ENCODE measurements around the gene ADARB1. TPM values are rescaled to one million over a fixed set of nuclear protein-coding genes. Genes with fewer than 3 reads are reported as not detected.

The ADARB1 gene
- polyA plus RNA-seq, 1 of the 3 experiments (the other 2 are of a cell fraction): 7.8 TPM

GRCh38 chr21:45236481-45236880 lies 162.1 kb downstream of the ADARB1 start:
- no peak for DNase-seq
- CTCF ChIA-PET: interaction anchor here (1.1 to 2.3 kb wide), 4 partner anchors 11 to 99 kb away, joined by 3 to 10 read pairs (median 8); no protein-coding TSS in a partner anchor

DNA sequence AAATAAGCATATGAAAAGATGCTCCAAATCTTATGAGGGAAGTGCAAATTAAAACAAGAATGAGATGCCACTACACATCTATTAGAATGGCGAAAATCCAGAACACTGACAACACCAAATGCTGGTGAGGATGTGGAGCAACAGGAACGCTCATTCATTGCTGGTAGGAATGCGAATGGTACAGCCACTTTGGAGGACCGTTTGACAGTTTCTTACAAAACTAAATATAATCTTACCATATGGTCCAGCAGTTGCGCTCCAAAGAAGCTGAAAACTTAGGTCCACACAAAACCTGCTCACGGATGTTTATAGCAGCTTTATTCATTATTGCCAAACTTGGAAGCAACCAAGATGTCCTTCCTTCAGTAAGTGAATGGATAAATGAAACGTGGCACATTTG lies 163.0 kb downstream of the ADARB1 start:
- WGBS (ENCODE audit: low lambda C conversion rate): 59% methylated on average over 7 of the region's 7 CpGs
- Histone ChIP-seq H3K27me3 (ENCODE audit: insufficient read depth) (no peaks in the 10 kb centered on the region; the same call in 1 of the 2 replicates), H2AFZ (ENCODE audit: low read depth) (no peak overlapping the region), H3K4me2 (no peak overlapping the region), H3K4me1 (ENCODE audit: control insufficient read depth in 1 of 2, insufficient read depth in 2 of 2, low read depth in 1 of 2, low read length in 1 of 2) (peaks cover 0 to 8% of the 10 kb centered on the region in 2 experiments; a peak in 1 of 4 replicates), H3K9me3 (peaks cover 5% of the 10 kb centered on the region; the same call in 1 of the 2 replicates), H3K4me3 (ENCODE audit: low read depth in 2 of 2, low read length in 1 of 2) (no peak overlapping the region), H3K9ac (no peak overlapping the region), H3K27ac (ENCODE audit: low read depth in 2 of 2, low read length in 1 of 2) (no peak overlapping the region), H3K36me3 (replicated peaks in 1 of 2; ENCODE audit: control insufficient read depth in 1 of 2, insufficient read depth in 2 of 2, low read length in 1 of 2) (no peaks in the 10 kb centered on the region), H3K9me2 (no peaks in the 10 kb centered on the region), H3K79me2 (ENCODE audit: insufficient read depth) (no peaks in the 10 kb centered on the region), H4K20me1 (ENCODE audit: insufficient read depth) (no peaks in the 10 kb centered on the region), H3F3A (replicated peaks; ENCODE audit: insufficient read depth) (no peaks in the 10 kb centered on the region)
- TF ChIP-seq USF2 (IDR thresholded peaks at IDR 0.05; ENCODE audit: borderline replicate concordance, low read depth, low read length): no peak
- TF ChIP-seq PBX3 (IDR thresholded peaks at IDR 0.05): no peak
- TF ChIP-seq GABPA (IDR thresholded peaks at IDR 0.05; ENCODE audit: low read depth): no peak
- TF ChIP-seq ELF1 (IDR thresholded peaks at IDR 0.05): no peak
- TF ChIP-seq, protein P1, sequence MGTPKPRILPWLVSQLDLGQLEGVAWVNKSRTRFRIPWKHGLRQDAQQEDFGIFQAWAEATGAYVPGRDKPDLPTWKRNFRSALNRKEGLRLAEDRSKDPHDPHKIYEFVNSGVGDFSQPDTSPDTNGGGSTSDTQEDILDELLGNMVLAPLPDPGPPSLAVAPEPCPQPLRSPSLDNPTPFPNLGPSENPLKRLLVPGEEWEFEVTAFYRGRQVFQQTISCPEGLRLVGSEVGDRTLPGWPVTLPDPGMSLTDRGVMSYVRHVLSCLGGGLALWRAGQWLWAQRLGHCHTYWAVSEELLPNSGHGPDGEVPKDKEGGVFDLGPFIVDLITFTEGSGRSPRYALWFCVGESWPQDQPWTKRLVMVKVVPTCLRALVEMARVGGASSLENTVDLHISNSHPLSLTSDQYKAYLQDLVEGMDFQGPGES (IDR thresholded peaks at IDR 0.05; ENCODE audit: low read depth, low read length): no peak
- no peak for TF ChIP-seq FOXM1 (IDR thresholded peaks at IDR 0.05; ENCODE audit: low read depth)
- no peak for TF ChIP-seq EZH2phosphoT487 (IDR thresholded peaks at IDR 0.05; ENCODE audit: borderline replicate concordance, low read depth)
- TF ChIP-seq SIN3A (IDR thresholded peaks at IDR 0.05; ENCODE audit: borderline replicate concordance, low read depth, low read length): no peak
- no peak for TF ChIP-seq TEAD4 (IDR thresholded peaks at IDR 0.05; ENCODE audit: borderline replicate concordance, insufficient read depth)
- TF ChIP-seq YY1 (IDR thresholded peaks at IDR 0.05; ENCODE audit: low read depth): no peak
- DNase-seq: no peak
- ChIA-PET POLR2A (no interaction called here), CTCF (interaction anchor here (1.1 to 2.3 kb wide), 4 partner anchors 12 to 100 kb away, joined by 3 to 10 read pairs (median 8); no protein-coding TSS in a partner anchor)

More at GRCh38 chr21:45236481-45236880, 162.1 kb downstream of the ADARB1 start:
- Histone ChIP-seq H2AFZ (ENCODE audit: low read depth) (no peak overlapping the region), H3F3A (replicated peaks; ENCODE audit: insufficient read depth) (no peaks in the 10 kb centered on the region), H3K79me2 (ENCODE audit: insufficient read depth) (no peaks in the 10 kb centered on the region), H3K36me3 (replicated peaks in 1 of 2; ENCODE audit: control insufficient read depth in 1 of 2, insufficient read depth in 2 of 2, low read length in 1 of 2) (no peaks in the 10 kb centered on the region), H3K27ac (ENCODE audit: low read depth in 2 of 2, low read length in 1 of 2) (no peak overlapping the region), H3K27me3 (ENCODE audit: insufficient read depth) (no peaks in the 10 kb centered on the region; the same call in 1 of the 2 replicates), H3K9ac (no peak overlapping the region), H3K4me2 (no peak overlapping the region), H3K4me3 (ENCODE audit: low read depth in 2 of 2, low read length in 1 of 2) (no peak overlapping the region), H3K4me1 (ENCODE audit: control insufficient read depth in 1 of 2, insufficient read depth in 2 of 2, low read depth in 1 of 2, low read length in 1 of 2) (peaks cover 0 to 8% of the 10 kb centered on the region in 2 experiments; a peak in 1 of 4 replicates), H3K9me2 (no peaks in the 10 kb centered on the region), H3K9me3 (peaks cover under 1% of the 10 kb centered on the region; the same call in 1 of the 2 replicates), H4K20me1 (ENCODE audit: insufficient read depth) (no peaks in the 10 kb centered on the region)
- TF ChIP-seq, protein P1 (IDR thresholded peaks at IDR 0.05; ENCODE audit: low read depth, low read length): no peak
- TF ChIP-seq RAD21 (IDR thresholded peaks at IDR 0.05; ENCODE audit: low read length): peak; percentile 21
- 37% methylated on average over 2 of the region's 2 CpGs for WGBS (ENCODE audit: low lambda C conversion rate)
- POLR2A ChIA-PET: no interaction called here
